ENCODE results near the gene ZMYND10. TPM values are rescaled to one million over a fixed set of nuclear protein-coding genes. Genes with fewer than 3 reads are reported as not detected.

The ZMYND10 gene
- total and polyA plus RNA-seq, 5 experiments from 2014 or later = 3.6 to 4.0 TPM; not detected in 3

DNA sequence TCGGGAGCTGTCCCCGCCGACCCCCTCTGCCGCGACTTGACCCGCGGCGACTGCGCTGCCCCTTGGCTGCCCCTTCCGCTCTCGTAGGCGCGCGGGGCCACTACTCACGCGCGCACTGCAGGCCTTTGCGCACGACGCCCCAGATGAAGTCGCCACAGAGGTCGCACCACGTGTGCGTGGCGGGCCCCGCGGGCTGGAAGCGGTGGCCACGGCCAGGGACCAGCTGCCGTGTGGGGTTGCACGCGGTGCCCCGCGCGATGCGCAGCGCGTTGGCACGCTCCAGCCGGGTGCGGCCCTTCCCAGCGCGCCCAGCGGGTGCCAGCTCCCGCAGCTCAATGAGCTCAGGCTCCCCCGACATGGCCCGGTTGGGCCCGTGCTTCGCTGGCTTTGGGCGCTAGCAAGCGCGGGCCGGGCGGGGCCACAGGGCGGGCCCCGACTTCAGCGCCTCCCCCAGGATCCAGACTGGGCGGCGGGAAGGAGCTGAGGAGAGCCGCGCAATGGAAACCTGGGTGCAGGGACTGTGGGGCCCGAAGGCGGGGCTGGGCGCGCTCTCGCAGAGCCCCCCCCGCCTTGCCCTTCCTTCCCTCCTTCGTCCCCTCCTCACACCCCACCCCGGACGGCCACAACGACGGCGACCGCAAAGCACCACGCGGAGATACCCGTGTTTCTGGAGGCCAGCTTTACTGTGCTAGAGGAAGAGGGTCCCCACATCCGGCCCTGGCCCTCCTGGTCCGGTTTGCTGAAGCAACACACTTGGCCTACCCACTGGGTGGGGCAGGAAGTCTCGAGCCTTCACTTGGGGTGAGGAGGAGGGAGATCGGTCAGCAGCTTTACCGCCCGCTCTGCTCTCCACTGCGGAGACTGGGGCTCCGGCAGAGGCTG, 4.8 kb downstream of the ZMYND10 start, which contains the start of gene RASSF1:
Gene RASSF1, minus strand, starts transcription at position 389 of the 882 bp plus-strand sequence. Its CDS starts 31 bp downstream, at position 358.
- ATAC-seq = peak; percentile 14 to 19
- no peaks in the 10 kb centered on the region for H3K27me3 Mint-ChIP-seq
- POLR2A ChIA-PET = interaction anchor here (0.5 to 14.5 kb wide), 15 partner anchors 9 to 1868 kb away, joined by 3 to 318 read pairs (median 6); partner anchors contain the start of genes CYB561D2, HEMK1, HYAL2 and HYAL3
- peak in 9 of 10 donors; percentile 38 to 78 (median 51) for DNase-seq
- H3K4me3 Mint-ChIP-seq = peak within 1 kb of the TSS; percentile 86 to 98 (median 94)
- no peaks in the 10 kb centered on the region for H3K9me3 Mint-ChIP-seq
- peaks cover 0 to 3% (median 0%) of the 10 kb centered on the region in 3 donors for H3K36me3 Mint-ChIP-seq
- H3K27ac Mint-ChIP-seq = peak within 1 kb of the TSS; percentile 94 to 99 (median 96)
- H3K4me1 Mint-ChIP-seq = peaks cover 27 to 78% (median 66%) of the 10 kb centered on the region in 4 donors

DNA sequence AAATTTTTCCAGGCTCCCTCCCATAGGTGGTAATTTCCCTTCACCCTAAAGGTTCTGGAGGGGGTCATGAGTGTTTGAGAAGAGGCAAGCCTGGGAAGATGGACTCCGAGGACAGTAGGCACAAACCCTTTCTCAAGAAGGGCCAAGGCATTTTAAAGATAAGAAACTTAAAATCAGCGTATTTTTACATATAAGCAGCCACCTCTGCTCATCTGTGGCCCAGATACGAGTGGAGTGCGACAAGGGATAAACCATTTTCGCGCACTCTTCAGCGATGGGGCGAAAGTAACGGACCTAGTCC, 5.4 kb downstream of the ZMYND10 start:
- Mint-ChIP-seq H3K27ac (peak overlapping the region in 9 of 10 donors; percentile 94 to 99 (median 96)), H3K27me3 (no peaks in the 10 kb centered on the region), H3K4me3 (peak overlapping the region; percentile 86 to 98 (median 94)), H3K36me3 (peaks cover 0 to 3% (median 0%) of the 10 kb centered on the region in 3 donors), H3K4me1 (peaks cover 27 to 73% (median 67%) of the 10 kb centered on the region in 4 donors), H3K9me3 (no peaks in the 10 kb centered on the region)
- POLR2A ChIA-PET = interaction anchor here (1.0 to 14.5 kb wide), 12 partner anchors 9 to 1868 kb away, joined by 3 to 318 read pairs (median 10); partner anchors contain the start of genes CYB561D2, HEMK1, HYAL2 and HYAL3
- DNase-seq (no peak), ATAC-seq (no peak)

DNA sequence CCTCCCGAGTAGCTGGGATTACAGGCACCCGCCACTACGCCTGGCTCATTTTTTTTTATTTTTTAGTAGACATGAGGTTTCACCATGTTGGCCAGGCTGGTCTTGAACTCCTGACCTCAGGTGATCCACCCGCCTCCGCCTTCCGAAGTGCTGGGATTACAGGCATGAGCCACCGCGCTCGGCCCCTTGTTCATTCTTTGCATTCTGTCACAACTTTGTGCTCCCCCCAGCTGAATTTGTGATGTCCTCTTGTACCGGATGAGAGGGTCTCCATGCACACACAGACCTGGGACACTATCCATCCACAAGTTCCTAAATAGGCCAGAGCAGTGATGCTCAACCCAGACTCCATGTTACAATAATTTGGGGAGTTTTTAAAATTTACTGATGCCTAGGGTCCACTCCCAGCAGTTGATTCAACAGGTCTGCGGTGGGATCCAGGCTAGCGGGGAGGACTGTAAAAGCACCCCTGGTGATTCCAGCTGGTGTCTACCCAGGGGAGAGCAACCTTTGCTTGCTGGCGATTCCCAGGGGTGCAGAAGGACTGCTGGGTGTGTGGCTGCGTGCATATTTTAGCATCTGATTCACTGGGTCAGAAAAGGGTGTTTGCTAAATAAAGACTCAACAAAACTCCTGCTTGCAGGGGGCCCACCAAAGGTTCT, 5.9 kb downstream of the ZMYND10 start:
- no peak for ATAC-seq
- peak overlapping the region; percentile 86 to 98 (median 94) for H3K4me3 Mint-ChIP-seq
- H3K4me1 Mint-ChIP-seq = peaks cover 27 to 72% (median 66%) of the 10 kb centered on the region in 4 donors
- no peak for DNase-seq
- H3K27me3 Mint-ChIP-seq = no peaks in the 10 kb centered on the region
- no peaks in the 10 kb centered on the region for H3K9me3 Mint-ChIP-seq
- H3K36me3 Mint-ChIP-seq = peaks cover 0 to 3% (median 0%) of the 10 kb centered on the region in 3 donors
- peak overlapping the region; percentile 94 to 99 (median 96) for H3K27ac Mint-ChIP-seq
- POLR2A ChIA-PET = interaction anchor here (1.7 to 14.5 kb wide), 8 partner anchors 8 to 47 kb away, joined by 6 to 318 read pairs (median 32); partner anchors contain the start of genes CYB561D2, HYAL2, HYAL3 and IFRD2

DNA sequence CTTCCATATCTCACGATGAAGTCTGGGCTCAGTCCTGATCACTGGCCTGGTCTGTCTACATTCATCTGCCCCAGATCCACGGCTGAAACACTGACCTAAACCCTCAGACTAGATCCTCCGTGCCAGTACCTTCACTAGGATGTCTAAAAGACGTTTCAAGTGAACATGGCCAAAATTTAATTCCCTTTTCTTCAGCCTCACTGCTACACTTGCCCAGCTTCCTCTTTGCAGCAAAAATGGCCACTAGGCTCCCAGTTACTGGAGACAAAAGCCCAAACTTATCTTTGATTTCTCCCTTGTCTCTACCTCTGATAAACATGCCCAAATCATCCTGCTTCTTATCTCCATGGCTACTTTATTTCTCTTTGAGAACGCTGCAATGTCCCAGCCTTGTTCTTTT, 6.6 kb downstream of the ZMYND10 start:
- no peak for DNase-seq
- Mint-ChIP-seq H3K36me3 (peaks cover 0 to 7% (median 0%) of the 10 kb centered on the region in 3 donors), H3K9me3 (no peaks in the 10 kb centered on the region), H3K4me3 (peak overlapping the region; percentile 86 to 98 (median 94)), H3K4me1 (peaks cover 30 to 75% (median 72%) of the 10 kb centered on the region in 4 donors), H3K27me3 (no peaks in the 10 kb centered on the region), H3K27ac (peak overlapping the region; percentile 94 to 99 (median 96))
- POLR2A ChIA-PET = interaction anchor here (0.7 to 14.5 kb wide), 8 partner anchors 11 to 314 kb away, joined by 3 to 318 read pairs (median 46); partner anchors contain the start of genes CYB561D2, HYAL2, HYAL3 and NAA80
- ATAC-seq = no peak

DNA sequence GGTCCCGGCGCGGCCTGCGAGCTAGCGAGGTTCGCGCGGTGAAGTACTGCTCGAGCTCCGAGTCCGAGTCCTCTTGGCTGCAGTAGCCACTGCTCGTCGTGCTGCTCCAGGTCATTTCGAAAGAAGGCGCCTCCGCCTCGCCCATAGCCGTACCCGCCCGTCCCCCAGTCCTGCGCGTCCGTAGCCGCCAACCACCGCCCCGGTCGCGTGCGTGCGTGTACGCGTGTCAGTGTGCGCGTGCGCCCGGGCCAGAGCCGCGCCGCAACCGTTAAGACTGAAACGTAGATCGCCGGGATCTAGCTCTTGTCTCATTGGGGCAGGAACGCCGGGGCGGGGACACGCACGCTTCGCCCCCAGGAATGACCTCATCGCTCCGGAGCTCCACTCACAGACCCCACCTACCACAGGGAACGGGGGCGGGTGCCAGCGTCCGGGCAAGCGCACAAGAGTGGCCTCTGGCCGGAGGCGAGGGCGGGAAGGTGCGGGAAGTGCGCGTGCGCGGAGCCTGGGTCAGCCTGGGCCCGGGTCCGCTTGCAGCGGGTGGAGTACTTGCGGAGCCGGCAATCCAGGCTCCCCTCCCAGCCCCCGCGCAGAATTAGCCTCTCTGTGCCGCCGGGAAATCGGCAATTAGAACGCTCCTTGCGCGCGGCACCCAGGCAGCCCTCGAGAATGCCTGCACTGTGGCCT, 8.2 kb downstream of the ZMYND10 start:
- H3K36me3 Mint-ChIP-seq = peaks cover 0 to 12% (median 0%) of the 10 kb centered on the region in 3 donors
- peaks cover 34 to 79% (median 74%) of the 10 kb centered on the region in 4 donors for H3K4me1 Mint-ChIP-seq
- H3K9me3 Mint-ChIP-seq = no peaks in the 10 kb centered on the region
- no peaks in the 10 kb centered on the region for H3K27me3 Mint-ChIP-seq
- H3K27ac Mint-ChIP-seq = peak overlapping the region; percentile 94 to 99 (median 96)
- POLR2A ChIA-PET = interaction anchor here (0.6 to 14.5 kb wide), 27 partner anchors 8 to 1048 kb away, joined by 3 to 318 read pairs (median 5); partner anchors contain the start of genes C3orf18, CISH, CYB561D2 and GNAI2
- peak overlapping the region; percentile 86 to 98 (median 94) for H3K4me3 Mint-ChIP-seq
- ATAC-seq (peak; percentile 77 to 78), DNase-seq (peak; percentile 84 to 98 (median 92))

DNA sequence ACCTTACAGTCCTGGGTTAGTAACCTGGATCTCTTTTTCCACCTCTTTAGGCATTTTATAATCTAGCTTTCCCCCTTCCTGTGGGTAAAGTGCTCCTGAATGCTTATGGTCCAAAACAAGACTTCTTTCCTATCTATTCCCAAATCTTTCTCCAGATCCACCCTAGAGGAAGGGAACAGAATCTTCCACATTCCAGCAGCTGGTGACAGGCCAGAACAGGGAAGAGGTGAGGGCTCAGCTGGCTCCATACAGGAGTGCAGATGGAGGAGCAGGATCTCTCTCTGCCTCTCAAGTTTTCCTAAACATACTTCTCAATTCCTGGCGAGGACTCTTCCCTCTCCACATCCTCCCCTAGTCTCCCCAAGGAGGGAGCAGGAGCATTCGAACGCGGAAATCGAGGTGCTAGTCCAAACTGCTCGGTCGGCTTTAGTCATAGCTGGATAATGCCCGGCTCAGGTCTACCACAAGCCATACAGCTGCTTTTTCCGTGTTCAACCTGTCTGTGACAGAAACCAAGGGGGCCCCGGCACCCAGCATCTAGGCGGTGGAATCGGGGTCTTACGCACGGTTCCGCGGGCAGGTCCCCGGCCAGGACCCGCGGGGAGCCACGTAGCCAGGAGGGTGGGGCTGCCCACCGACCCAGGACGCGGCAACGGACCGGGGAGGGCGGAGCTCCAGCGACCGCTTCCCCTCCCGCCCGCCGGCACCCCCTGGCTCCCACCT, 8.9 kb downstream of the ZMYND10 start:
- Mint-ChIP-seq H3K4me3 (peak overlapping the region; percentile 86 to 98 (median 94)), H3K4me1 (peaks cover 34 to 77% (median 72%) of the 10 kb centered on the region in 4 donors), H3K27me3 (no peaks in the 10 kb centered on the region), H3K27ac (peak overlapping the region; percentile 83 to 99 (median 96)), H3K36me3 (peaks cover 0 to 17% (median 0%) of the 10 kb centered on the region in 3 donors), H3K9me3 (no peaks in the 10 kb centered on the region)
- peak in 1 of 10 donors; percentile 44 for DNase-seq
- POLR2A ChIA-PET = interaction anchor here (0.6 to 14.5 kb wide), 29 partner anchors 9 to 1049 kb away, joined by 3 to 318 read pairs (median 4); partner anchors contain the start of genes C3orf18, CISH, CYB561D2 and GNAI2
- peak; percentile 41 to 43 for ATAC-seq

DNA sequence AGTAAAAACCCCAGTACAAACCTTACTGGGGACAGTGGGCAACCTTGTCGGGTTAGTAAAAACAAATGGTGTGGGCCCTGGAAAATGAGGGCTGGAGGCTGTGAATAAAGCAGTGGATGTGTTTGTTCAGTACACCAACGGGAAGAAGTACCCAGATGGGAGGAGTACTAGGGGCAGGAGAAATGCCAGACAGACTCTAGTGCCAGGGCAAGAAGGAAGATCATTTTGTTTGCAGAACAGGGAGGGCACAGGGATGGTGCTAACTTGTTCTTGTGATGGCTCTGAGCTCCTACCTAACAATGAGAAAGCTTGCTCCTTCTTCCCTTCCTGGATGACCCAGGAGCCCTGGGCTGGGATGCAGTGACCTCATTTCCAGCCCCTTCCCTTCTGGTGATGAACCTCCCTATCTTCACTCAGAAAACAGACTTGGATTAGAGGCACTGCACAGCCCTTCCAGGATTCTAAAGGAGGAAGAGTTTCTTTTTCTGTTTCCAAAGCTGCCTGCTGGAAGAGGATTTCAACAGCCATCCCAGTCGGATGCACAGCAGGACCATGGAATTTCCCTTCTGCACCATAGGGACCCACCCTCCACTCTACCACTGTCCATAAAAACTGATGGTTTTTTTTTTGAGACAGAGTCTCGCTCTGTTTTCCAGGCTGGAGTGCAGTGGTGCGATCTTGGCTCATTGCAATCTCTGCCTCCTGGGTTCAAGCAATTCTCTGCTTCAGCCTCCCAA, 11.0 kb downstream of the ZMYND10 start:
- Mint-ChIP-seq H3K4me1 (peaks cover 31 to 61% (median 57%) of the 10 kb centered on the region in 4 donors), H3K9me3 (no peaks in the 10 kb centered on the region), H3K27ac (peak overlapping the region in 9 of 10 donors; percentile 87 to 97 (median 95)), H3K4me3 (peak overlapping the region in 9 of 10 donors; percentile 21 to 77 (median 55)), H3K36me3 (peaks cover 0 to 37% (median 0%) of the 10 kb centered on the region in 3 donors), H3K27me3 (no peaks in the 10 kb centered on the region)
- ATAC-seq (no peak), DNase-seq (no peak)
- POLR2A ChIA-PET = interaction anchor here (1.1 to 14.5 kb wide), 8 partner anchors 9 to 36 kb away, joined by 3 to 318 read pairs (median 3); partner anchors contain the start of genes CYB561D2 and NPRL2

DNA sequence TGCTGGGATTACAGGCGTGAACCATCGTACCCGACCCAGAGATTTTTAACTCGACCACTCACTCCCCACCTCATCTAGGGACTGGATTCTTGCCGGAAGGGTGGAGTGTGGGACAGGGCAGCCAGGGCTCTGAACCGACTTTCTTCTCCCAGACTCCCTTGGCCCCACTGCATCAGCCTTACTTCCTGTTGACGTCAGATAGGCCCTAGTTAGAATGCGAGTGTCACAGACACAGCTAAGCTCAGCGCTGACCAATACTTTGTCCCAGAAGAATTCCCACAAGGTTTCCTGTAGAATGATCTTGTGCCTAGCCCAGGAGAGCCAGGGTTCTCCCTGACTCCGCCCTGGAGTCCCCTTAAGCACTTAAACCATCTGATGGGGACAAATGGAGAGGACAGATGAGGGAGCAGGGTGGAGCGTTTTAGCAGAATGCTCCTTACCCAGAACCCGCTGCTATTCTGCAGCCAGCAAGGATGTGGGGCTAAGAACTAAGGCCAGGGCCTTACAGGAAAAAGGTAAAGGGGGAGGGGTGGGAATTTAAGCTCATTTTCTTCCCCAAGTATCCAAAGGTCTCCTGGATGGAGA, 11.7 kb downstream of the ZMYND10 start:
- Mint-ChIP-seq H3K27ac (peak overlapping the region; percentile 75 to 97 (median 93)), H3K27me3 (no peaks in the 10 kb centered on the region), H3K4me1 (peaks cover 27 to 58% (median 51%) of the 10 kb centered on the region in 4 donors), H3K36me3 (peaks cover 0 to 38% (median 0%) of the 10 kb centered on the region in 3 donors), H3K9me3 (no peaks in the 10 kb centered on the region), H3K4me3 (peak overlapping the region; percentile 10 to 77 (median 48))
- POLR2A ChIA-PET = interaction anchor here (1.1 to 1.3 kb wide), 3 partner anchors 11 to 14 kb away, joined by 3 to 4 read pairs (median 3); no protein-coding TSS in a partner anchor
- DNase-seq (no peak), ATAC-seq (no peak)

DNA sequence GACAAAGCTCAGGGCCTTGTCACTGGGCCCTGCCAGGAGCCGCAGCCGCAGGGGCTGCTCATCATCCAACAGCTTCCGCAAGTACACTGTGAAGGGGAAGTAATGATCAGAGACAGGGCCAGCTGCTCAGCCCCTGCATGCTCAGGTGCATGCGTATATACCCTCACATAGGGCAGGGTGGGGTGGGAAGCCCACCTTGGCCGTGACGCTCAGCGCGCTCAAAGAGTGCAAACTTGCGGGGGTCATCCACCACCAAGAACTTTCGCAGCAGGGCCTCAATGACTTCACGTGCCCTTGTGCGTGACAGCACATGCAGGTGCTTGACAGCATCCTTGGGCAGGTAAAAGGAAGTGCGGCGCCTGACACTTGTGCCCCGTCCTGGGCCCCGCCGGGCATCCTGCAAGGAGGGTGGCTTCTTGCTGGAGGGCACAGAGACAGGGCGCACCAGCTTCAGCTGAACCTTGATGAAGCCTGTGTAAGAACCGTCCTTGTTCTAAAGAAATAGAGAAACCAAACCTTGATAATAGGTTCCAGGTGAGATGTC, 14.1 kb downstream of the ZMYND10 start:
- H3K36me3 Mint-ChIP-seq = peaks cover 0 to 39% (median 0%) of the 10 kb centered on the region in 3 donors
- H3K4me1 Mint-ChIP-seq = peaks cover 16 to 58% (median 48%) of the 10 kb centered on the region in 4 donors
- no peak overlapping the region for H3K4me3 Mint-ChIP-seq
- H3K27me3 Mint-ChIP-seq = no peaks in the 10 kb centered on the region
- peak overlapping the region in 4 of 10 donors; percentile 11 to 72 (median 26) for H3K27ac Mint-ChIP-seq
- no peaks in the 10 kb centered on the region for H3K9me3 Mint-ChIP-seq
- ATAC-seq = no peak
- no peak for DNase-seq
- POLR2A ChIA-PET = interaction anchor here (0.6 to 2.6 kb wide), 5 partner anchors 9 to 39 kb away, joined by 3 to 14 read pairs (median 4); partner anchors contain the start of genes CYB561D2, IFRD2, NPRL2 and RASSF1

DNA sequence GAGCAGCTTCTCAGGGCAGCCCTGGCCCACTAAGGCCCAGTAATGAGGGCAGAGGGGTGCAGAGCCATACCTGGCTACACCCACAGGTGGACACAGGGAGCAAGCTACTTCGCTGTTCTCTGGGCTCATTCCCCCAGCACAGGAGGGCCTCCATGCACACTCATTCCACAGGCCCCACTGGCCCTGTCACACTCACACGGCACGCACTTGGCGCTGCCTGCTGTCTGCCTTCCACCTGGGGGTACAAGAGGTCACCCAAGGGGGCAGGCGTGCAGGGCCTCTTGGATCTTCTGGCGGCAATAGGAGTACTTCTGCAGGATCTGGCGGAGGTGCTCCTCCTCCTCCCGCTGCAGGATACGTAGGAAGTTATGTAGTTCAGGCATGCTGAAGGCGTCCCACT, 15.2 kb downstream of the ZMYND10 start:
- Mint-ChIP-seq H3K27ac (peak overlapping the region in 3 of 10 donors; percentile 32 to 84 (median 49)), H3K4me3 (peak overlapping the region in 1 of 10 donors; percentile 14), H3K9me3 (no peaks in the 10 kb centered on the region), H3K4me1 (peaks cover 13 to 52% (median 42%) of the 10 kb centered on the region in 4 donors), H3K27me3 (no peaks in the 10 kb centered on the region), H3K36me3 (peaks cover 0 to 39% (median 0%) of the 10 kb centered on the region in 3 donors)
- ATAC-seq (no peak), DNase-seq (no peak)
- POLR2A ChIA-PET = interaction anchor here (0.5 to 2.5 kb wide), 2 partner anchors 11 to 104 kb away, joined by 4 to 14 read pairs; partner anchors contain the start of gene RASSF1
